Heart left ventricle (tissue), 13 donors: ENCODE measurements around the gene RUSC2.
"Not testable (repeated sequence)": the region's sequence is repeated elsewhere in the genome, so short reads cannot be mapped to it uniquely, and the experiment has no call there.

Experiments
- POLR2A ChIP-seq, 2 donors: fragments of 450-650 bp; IDR thresholded peaks; one replicate each; pipeline ENCODE4 v1.6.1; 2017; ENCODE audit warnings: antibody characterized with exemption in 2 of 2, mild to moderate bottlenecking in 2 of 2, moderate library complexity in 2 of 2
- TF ChIP-seq, protein P1 (sequence below), 12 donors: fragments of 200-600 bp; sonication (generic) in 4 of 12; IDR thresholded peaks; one replicate each; pipeline versions ENCODE4 v1.5.0 to v1.8.0; 2018 to 2022; ENCODE audit warnings: antibody characterized with exemption in 12 of 12, mild to moderate bottlenecking in 5 of 12
- donor health status: ischemic (EF 13 %, LVEDD 7.1; RV severe dilation, severe dysfunction).
- donor health status: DM: no; HTN: yes; CAD: no.
- donor health status: DM: no; HTN: no; CAD: no.
- donor health status: ischemic (EF 25% LVEDD 6.9; RV normal size, moderate dysfunction).
- donor health status: ischemic (EF 25% LVEDD 5.7; RV mildly dilated, moderate dysfunction).
- donor health status: ischemic (EF 35%, LVEDD 5.7; RV mildly dilated, moderate dysfunction).
- donor health status: nonischemic (EF 11% LVEDD 7.7; RV severe dilation, severe dysfunction).
- donor health status: DM: yes; HTN: yes; CAD: no.
- donor health status: PGD.
- donor health status: ischemic (EF 29% LVEDD 5.4; RV normal size, mild dysfunction).
- donor health status: nonischemic (EF 23%, LVEDD 6.1; RV moderate dilation, normal function).

DNA sequence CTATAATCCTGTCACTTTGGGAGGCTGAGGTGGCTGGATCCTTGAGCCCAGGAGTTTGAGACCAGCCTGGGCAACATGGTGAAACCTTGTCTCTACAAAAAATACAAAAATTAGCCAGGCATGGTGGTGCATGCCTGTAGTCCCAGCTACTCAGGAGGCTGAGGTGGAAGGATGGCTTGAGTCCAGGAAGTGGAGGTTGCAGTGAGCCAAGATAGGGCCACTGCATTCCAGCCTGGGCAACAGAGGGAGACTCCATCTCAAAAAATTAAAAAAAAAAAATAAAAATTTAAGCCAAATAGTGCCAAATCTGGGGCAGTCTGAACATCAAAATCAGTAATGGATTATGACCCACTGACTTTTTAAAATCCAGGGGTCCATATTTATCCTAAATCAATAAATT lies 33.6 kb downstream of the RUSC2 start:
- TF ChIP-seq, protein P1, sequence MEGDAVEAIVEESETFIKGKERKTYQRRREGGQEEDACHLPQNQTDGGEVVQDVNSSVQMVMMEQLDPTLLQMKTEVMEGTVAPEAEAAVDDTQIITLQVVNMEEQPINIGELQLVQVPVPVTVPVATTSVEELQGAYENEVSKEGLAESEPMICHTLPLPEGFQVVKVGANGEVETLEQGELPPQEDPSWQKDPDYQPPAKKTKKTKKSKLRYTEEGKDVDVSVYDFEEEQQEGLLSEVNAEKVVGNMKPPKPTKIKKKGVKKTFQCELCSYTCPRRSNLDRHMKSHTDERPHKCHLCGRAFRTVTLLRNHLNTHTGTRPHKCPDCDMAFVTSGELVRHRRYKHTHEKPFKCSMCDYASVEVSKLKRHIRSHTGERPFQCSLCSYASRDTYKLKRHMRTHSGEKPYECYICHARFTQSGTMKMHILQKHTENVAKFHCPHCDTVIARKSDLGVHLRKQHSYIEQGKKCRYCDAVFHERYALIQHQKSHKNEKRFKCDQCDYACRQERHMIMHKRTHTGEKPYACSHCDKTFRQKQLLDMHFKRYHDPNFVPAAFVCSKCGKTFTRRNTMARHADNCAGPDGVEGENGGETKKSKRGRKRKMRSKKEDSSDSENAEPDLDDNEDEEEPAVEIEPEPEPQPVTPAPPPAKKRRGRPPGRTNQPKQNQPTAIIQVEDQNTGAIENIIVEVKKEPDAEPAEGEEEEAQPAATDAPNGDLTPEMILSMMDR (IDR thresholded peaks at IDR 0.05), result not testable (repeated sequence)
- TF ChIP-seq POLR2A (IDR thresholded peaks at IDR 0.05), result not testable (repeated sequence)
